ENCODE results near the gene RMI1. TPM values are rescaled to one million over a fixed set of nuclear protein-coding genes. Genes with fewer than 3 reads are reported as not detected.
"Not testable (repeated sequence)": the region's sequence is repeated elsewhere in the genome, so short reads cannot be mapped to it uniquely, and the experiment has no call there.

RMI1 gene
- total and polyA plus RNA-seq, 2 donors from 2014 or later, result 2.9 to 6.2 TPM

DNA sequence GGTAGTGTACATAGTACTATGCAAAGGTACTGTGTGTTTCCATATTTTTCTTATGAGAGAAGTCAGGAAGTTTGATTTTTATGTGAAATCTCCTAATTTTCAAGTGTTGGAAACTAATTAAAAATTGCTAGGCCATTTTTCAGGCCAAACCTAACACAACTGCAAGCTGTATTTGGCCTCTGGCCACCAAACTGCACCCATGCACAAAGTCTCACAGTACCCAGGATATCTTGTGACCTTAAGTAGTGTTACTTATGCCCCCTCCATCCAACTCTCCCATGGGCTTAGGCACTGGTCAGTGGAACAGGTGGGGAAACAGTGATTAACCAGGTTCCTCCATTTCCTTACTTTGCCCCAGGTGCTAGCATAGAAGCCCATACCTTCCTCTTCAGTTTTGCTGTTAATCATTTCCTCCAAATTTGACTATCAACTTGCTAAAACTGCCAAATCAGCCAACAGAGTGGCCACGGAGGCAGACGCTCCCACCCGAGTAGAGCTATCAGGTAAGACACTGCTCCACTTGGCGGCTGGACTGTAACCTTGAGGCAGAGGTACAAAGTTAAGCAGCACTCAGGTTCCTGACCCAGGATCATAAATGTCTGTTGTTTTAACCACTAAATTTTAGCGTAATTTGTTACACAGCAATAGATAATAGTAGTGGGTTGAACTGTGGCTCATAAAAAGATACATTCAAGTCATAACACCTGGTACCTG is 39.9 kb upstream of the RMI1 start:
- intact Hi-C loops (cut with DNase I), result loop anchor here (5.0 kb wide), 1 partner anchor 322 kb away; no protein-coding TSS in a partner anchor
- DNase-seq (no peak), FAIRE-seq (no peak)
- Histone ChIP-seq H3K4me1 (ENCODE audit: control insufficient read depth in 2 of 3, insufficient read depth in 2 of 3, low read depth in 1 of 3, low read length in 3 of 3) (peaks cover 0 to 8% (median 2%) of the 10 kb centered on the region in 3 donors), H3K27me3 (ENCODE audit: control insufficient read depth, insufficient read depth, low read length) (no peaks in the 10 kb centered on the region), H3K27ac (ENCODE audit: low read depth in 2 of 2, low read length in 2 of 2) (no peak overlapping the region), H3K36me3 (ENCODE audit: control insufficient read depth in 2 of 3, insufficient read depth in 3 of 3, low read length in 3 of 3) (peaks cover 0 to 22% (median 9%) of the 10 kb centered on the region in 3 donors), H3K4me3 (ENCODE audit: low read length in 3 of 3) (no peak overlapping the region), H3K9ac (ENCODE audit: low read length in 3 of 3) (no peak overlapping the region), H3K9me3 (ENCODE audit: control insufficient read depth in 2 of 3, insufficient read depth in 1 of 3, low read length in 3 of 3) (no peaks in the 10 kb centered on the region)
- no peak for TF ChIP-seq CTCF (IDR thresholded peaks at IDR 0.05; ENCODE audit: borderline replicate concordance, extremely low read depth, insufficient read depth)

- peak in 1 of 5 donors; percentile 71 for DNase-seq
These were observed 32.5 kb upstream of the RMI1 start for GRCh38 chr9:83948096-83948495.

DNA sequence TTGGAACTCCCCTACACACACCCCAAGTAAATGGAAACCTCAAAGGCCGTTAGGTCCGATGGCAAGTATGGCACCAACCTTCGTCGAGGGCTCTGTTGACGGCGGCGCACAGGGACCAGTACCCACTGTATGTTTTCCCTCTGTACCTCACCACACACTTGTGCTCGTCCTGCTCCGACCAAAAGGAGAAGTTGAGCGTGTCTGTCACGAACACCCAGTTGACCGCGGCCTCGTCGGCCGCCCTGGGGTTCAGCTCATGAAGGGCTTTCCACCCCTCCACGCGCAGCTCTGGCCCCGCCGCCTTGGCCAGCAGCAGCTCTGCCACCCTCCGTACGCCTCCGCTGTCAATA is 24.5 kb upstream of the RMI1 start:
- no peak for TF ChIP-seq CTCF (IDR thresholded peaks at IDR 0.05; ENCODE audit: borderline replicate concordance, extremely low read depth, insufficient read depth)
- Histone ChIP-seq H3K27ac (ENCODE audit: low read depth in 2 of 2, low read length in 2 of 2) (peak overlapping the region; percentile 62 to 72), H3K27me3 (ENCODE audit: control insufficient read depth, insufficient read depth, low read length) (no peaks in the 10 kb centered on the region), H3K4me3 (ENCODE audit: low read length in 3 of 3) (peak overlapping the region; percentile 69 to 85 (median 77)), H3K9me3 (ENCODE audit: control insufficient read depth in 2 of 3, insufficient read depth in 1 of 3, low read length in 3 of 3) (no peaks in the 10 kb centered on the region), H3K9ac (ENCODE audit: low read length in 3 of 3) (peak overlapping the region; percentile 54 to 79 (median 68)), H3K4me1 (ENCODE audit: control insufficient read depth in 2 of 3, insufficient read depth in 2 of 3, low read depth in 1 of 3, low read length in 3 of 3) (peaks cover 0 to 8% (median 5%) of the 10 kb centered on the region in 3 donors), H3K36me3 (ENCODE audit: control insufficient read depth in 2 of 3, insufficient read depth in 3 of 3, low read length in 3 of 3) (peaks cover 0 to 4% (median 0%) of the 10 kb centered on the region in 3 donors)
- intact Hi-C loops (cut with DNase I), result no loop called here
- DNase-seq (peak in 3 of 5 donors; percentile 39 to 85 (median 53)), FAIRE-seq (no peak)

More at GRCh38 chr9:83948096-83948495, 32.5 kb upstream of the RMI1 start:
- H3K4me1 ChIP-seq (ENCODE audit: control insufficient read depth in 2 of 3, insufficient read depth in 2 of 3, low read depth in 1 of 3, low read length in 3 of 3); intact Hi-C loops (cut with DNase I); FAIRE-seq; H3K27me3 ChIP-seq (ENCODE audit: control insufficient read depth, insufficient read depth, low read length); H3K9ac ChIP-seq (ENCODE audit: low read length in 3 of 3); H3K4me3 ChIP-seq (ENCODE audit: low read length in 3 of 3); H3K27ac ChIP-seq (ENCODE audit: low read depth in 2 of 2, low read length in 2 of 2); H3K9me3 ChIP-seq (ENCODE audit: control insufficient read depth in 2 of 3, insufficient read depth in 1 of 3, low read length in 3 of 3): not testable (repeated sequence)
- H3K36me3 ChIP-seq (ENCODE audit: control insufficient read depth in 2 of 3, insufficient read depth in 3 of 3, low read length in 3 of 3), result peaks cover 0 to 10% (median 3%) of the 10 kb centered on the region in 3 donors

DNA sequence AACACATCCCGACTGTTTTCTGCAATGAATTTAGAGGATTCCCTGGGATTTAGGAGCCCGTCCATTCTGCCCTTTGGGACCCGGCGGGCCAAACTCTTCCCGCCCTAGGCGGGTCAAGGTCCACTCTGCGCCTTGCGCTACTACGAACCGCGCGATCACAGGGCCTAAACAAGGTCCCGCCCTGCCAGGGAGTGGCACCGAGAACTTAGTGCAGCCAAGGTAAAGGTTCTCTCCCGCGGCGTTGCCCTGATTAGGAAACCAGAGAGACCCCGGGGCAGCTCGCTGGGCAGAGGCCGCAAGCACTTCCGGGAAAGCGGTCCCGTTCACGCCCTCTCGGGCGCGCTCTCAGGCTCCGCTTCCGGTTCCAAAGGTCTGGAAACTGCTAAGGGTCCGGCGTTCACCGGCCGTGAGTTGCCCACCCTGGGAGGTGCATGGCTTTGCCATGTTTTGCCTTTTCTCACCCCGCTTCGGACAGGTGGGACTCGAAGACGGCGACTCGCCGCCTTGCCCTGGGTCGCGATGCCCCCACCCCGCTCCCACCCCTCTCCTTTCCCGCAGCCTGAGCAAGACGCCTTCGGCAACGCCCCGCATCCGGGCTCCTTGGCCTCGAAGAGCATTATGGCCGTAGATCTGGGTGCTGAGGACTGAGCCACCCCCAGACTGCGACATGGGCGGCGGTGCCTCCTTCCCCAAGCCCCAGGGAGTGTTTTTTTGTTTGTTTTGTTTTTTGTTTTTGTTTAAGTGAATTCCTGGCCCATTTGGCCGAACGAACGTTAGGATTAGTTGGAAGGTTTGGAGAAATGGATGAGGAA is 24.0 kb upstream of the RMI1 start:
- peak overlapping the region; percentile 69 to 85 (median 77) for H3K4me3 ChIP-seq (ENCODE audit: low read length in 3 of 3)
- peak overlapping the region; percentile 62 to 72 for H3K27ac ChIP-seq (ENCODE audit: low read depth in 2 of 2, low read length in 2 of 2)
- no peaks in the 10 kb centered on the region for H3K9me3 ChIP-seq (ENCODE audit: control insufficient read depth in 2 of 3, insufficient read depth in 1 of 3, low read length in 3 of 3)
- no peaks in the 10 kb centered on the region for H3K27me3 ChIP-seq (ENCODE audit: control insufficient read depth, insufficient read depth, low read length)
- H3K36me3 ChIP-seq (ENCODE audit: control insufficient read depth in 2 of 3, insufficient read depth in 3 of 3, low read length in 3 of 3), result peaks cover 0 to 4% (median 0%) of the 10 kb centered on the region in 3 donors
- intact Hi-C loops (cut with DNase I), result no loop called here
- DNase-seq (peak; percentile 81 to 93 (median 87)), FAIRE-seq (no peak)
- peak overlapping the region; percentile 54 to 79 (median 68) for H3K9ac ChIP-seq (ENCODE audit: low read length in 3 of 3)
- H3K4me1 ChIP-seq (ENCODE audit: control insufficient read depth in 2 of 3, insufficient read depth in 2 of 3, low read depth in 1 of 3, low read length in 3 of 3), result peaks cover 0 to 8% (median 5%) of the 10 kb centered on the region in 3 donors
- no peak for TF ChIP-seq CTCF (IDR thresholded peaks at IDR 0.05; ENCODE audit: borderline replicate concordance, extremely low read depth, insufficient read depth)

Measured in kidney (tissue), 14 donors.